HepG2 (cell line): ENCODE results near the gene PSMA7.

Experiments used
- EP300 ChIP-seq, 3 experiments: sonication (generic) in 1 of 3; formaldehyde crosslinking in 1 of 3; IDR thresholded peaks; 2 replicates each; pipeline versions ENCODE4 v1.5.1 to v1.6.1; 2011 to 2020; ENCODE audit warnings: low read depth in 2 of 3, low read length in 2 of 3, borderline replicate concordance in 1 of 3, improper control_type of control experiment in 1 of 3, mild to moderate bottlenecking in 1 of 3, missing genetic modification reagents in 1 of 3, moderate library complexity in 1 of 3
- GABPA ChIP-seq, 2 experiments: IDR thresholded peaks; 2 replicates each; pipeline ENCODE4 v1.6.1; 2011 to 2016; ENCODE audit warnings: low read depth in 2 of 2, low read length in 1 of 2, missing biosample characterization in 1 of 2, missing genetic modification characterization in 1 of 2
- POLR2AphosphoS5 ChIP-seq: IDR thresholded peaks from 2 replicates; pipeline ENCODE4 v1.6.1; 2012; ENCODE audit warnings: low read depth, low read length
- RAD21 ChIP-seq: fragments of 450-650 bp; formaldehyde crosslinking; IDR thresholded peaks from 2 replicates; pipeline ENCODE4 v1.5.0; 2020; ENCODE audit warnings: mild to moderate bottlenecking
- YY1 ChIP-seq: IDR thresholded peaks from 2 replicates; pipeline ENCODE4 v1.6.1; 2011; ENCODE audit warnings: low read length, low read depth, moderate library complexity, mild to moderate bottlenecking; ENCODE audit not compliant: insufficient read depth, insufficient replicate concordance
- ZBTB7A ChIP-seq: sonication (generic); formaldehyde crosslinking; IDR thresholded peaks from 2 replicates; pipeline ENCODE4 v1.8.0; 2022; ENCODE audit warnings: mild to moderate bottlenecking, missing genetic modification reagents
- ZFP1 ChIP-seq: IDR thresholded peaks from 2 replicates; pipeline ENCODE4 v1.6.1; 2016
- ZNF7 ChIP-seq: IDR thresholded peaks from 2 replicates; pipeline ENCODE4 v1.6.1; 2016; ENCODE audit warnings: missing biosample characterization, missing genetic modification reagents
- ZNF749 ChIP-seq: sonication (generic); formaldehyde crosslinking; IDR thresholded peaks from 2 replicates; pipeline ENCODE4 v1.8.0; 2022; ENCODE audit warnings: mild to moderate bottlenecking, missing genetic modification reagents, moderate library complexity, borderline replicate concordance
- TF ChIP-seq, protein P1 (sequence below), 2 experiments: IDR thresholded peaks; 2 replicates each; pipeline ENCODE4 v1.6.1; 2011 to 2012; ENCODE audit warnings: low read length in 2 of 2, borderline replicate concordance in 1 of 2, low read depth in 1 of 2, mild to moderate bottlenecking in 1 of 2, moderate library complexity in 1 of 2
- TF ChIP-seq, protein P2 (sequence below), 2 experiments: sonication (generic) in 1 of 2; formaldehyde crosslinking in 1 of 2; IDR thresholded peaks; 2 replicates each; pipeline versions ENCODE4 v1.5.1 to v1.6.1; 2011 to 2020; ENCODE audit warnings: borderline replicate concordance in 1 of 2, low read depth in 1 of 2, low read length in 1 of 2, mild to moderate bottlenecking in 1 of 2, missing genetic modification reagents in 1 of 2, moderate library complexity in 1 of 2
- TF ChIP-seq, protein P3 (sequence below): IDR thresholded peaks from 2 replicates; pipeline ENCODE4 v1.6.1; 2016
- TF ChIP-seq, protein P4 (sequence below), 2 experiments: fragments of 450-650 bp in 1 of 2; sonication (generic) in 1 of 2; formaldehyde crosslinking; IDR thresholded peaks; 2 replicates each; pipeline versions ENCODE4 v1.5.0 to v1.8.0; 2020 to 2022; ENCODE audit warnings: mild to moderate bottlenecking in 1 of 2, missing genetic modification reagents in 1 of 2

DNA sequence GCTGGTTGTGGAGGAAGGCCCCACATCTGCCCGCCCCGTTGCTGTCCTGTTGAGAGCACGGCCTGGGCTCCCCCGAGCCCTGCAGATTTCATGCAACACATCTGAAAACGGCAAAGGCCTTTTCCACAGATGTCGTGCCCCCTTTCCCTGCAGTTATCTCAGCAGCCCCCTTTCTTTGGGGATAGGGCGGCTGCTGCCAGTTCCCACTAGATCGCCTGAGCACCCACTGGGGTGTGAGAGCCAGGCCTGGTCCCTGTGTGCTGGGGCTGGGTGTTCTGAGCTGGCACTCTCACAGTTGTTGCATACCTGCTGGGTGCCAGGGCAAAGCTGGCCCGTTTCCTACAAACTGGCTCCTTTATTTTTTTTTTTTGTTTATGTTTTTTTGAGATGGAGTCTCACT is 27.3 kb upstream of the PSMA7 start:
- TF ChIP-seq ZNF749 (CRISPR knock-in tag), result no peak
- no peak for TF ChIP-seq GABPA (IDR thresholded peaks at IDR 0.05; ENCODE audit: low read depth, low read length)
- no peak for TF ChIP-seq GABPA (CRISPR knock-in tag; IDR thresholded peaks at IDR 0.05; ENCODE audit: low read depth)
- TF ChIP-seq POLR2AphosphoS5, result no peak
- TF ChIP-seq, protein P1, sequence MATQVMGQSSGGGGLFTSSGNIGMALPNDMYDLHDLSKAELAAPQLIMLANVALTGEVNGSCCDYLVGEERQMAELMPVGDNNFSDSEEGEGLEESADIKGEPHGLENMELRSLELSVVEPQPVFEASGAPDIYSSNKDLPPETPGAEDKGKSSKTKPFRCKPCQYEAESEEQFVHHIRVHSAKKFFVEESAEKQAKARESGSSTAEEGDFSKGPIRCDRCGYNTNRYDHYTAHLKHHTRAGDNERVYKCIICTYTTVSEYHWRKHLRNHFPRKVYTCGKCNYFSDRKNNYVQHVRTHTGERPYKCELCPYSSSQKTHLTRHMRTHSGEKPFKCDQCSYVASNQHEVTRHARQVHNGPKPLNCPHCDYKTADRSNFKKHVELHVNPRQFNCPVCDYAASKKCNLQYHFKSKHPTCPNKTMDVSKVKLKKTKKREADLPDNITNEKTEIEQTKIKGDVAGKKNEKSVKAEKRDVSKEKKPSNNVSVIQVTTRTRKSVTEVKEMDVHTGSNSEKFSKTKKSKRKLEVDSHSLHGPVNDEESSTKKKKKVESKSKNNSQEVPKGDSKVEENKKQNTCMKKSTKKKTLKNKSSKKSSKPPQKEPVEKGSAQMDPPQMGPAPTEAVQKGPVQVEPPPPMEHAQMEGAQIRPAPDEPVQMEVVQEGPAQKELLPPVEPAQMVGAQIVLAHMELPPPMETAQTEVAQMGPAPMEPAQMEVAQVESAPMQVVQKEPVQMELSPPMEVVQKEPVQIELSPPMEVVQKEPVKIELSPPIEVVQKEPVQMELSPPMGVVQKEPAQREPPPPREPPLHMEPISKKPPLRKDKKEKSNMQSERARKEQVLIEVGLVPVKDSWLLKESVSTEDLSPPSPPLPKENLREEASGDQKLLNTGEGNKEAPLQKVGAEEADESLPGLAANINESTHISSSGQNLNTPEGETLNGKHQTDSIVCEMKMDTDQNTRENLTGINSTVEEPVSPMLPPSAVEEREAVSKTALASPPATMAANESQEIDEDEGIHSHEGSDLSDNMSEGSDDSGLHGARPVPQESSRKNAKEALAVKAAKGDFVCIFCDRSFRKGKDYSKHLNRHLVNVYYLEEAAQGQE (IDR thresholded peaks at IDR 0.05; ENCODE audit: borderline replicate concordance in 1 of 2, low read depth in 1 of 2, low read length in 2 of 2), result no peak
- TF ChIP-seq ZNF7 (CRISPR knock-in tag), result no peak
- TF ChIP-seq, protein P2, sequence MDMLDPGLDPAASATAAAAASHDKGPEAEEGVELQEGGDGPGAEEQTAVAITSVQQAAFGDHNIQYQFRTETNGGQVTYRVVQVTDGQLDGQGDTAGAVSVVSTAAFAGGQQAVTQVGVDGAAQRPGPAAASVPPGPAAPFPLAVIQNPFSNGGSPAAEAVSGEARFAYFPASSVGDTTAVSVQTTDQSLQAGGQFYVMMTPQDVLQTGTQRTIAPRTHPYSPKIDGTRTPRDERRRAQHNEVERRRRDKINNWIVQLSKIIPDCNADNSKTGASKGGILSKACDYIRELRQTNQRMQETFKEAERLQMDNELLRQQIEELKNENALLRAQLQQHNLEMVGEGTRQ (IDR thresholded peaks at IDR 0.05; ENCODE audit: low read depth, low read length), result no peak
- TF ChIP-seq, protein P2 (CRISPR knock-in tag; IDR thresholded peaks at IDR 0.05; ENCODE audit: borderline replicate concordance), result no peak
- TF ChIP-seq, protein P3, sequence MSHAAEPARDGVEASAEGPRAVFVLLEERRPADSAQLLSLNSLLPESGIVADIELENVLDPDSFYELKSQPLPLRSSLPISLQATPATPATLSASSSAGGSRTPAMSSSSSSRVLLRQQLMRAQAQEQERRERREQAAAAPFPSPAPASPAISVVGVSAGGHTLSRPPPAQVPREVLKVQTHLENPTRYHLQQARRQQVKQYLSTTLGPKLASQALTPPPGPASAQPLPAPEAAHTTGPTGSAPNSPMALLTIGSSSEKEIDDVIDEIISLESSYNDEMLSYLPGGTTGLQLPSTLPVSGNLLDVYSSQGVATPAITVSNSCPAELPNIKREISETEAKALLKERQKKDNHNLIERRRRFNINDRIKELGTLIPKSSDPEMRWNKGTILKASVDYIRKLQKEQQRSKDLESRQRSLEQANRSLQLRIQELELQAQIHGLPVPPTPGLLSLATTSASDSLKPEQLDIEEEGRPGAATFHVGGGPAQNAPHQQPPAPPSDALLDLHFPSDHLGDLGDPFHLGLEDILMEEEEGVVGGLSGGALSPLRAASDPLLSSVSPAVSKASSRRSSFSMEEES (CRISPR knock-in tag), result no peak
- TF ChIP-seq, protein P4, sequence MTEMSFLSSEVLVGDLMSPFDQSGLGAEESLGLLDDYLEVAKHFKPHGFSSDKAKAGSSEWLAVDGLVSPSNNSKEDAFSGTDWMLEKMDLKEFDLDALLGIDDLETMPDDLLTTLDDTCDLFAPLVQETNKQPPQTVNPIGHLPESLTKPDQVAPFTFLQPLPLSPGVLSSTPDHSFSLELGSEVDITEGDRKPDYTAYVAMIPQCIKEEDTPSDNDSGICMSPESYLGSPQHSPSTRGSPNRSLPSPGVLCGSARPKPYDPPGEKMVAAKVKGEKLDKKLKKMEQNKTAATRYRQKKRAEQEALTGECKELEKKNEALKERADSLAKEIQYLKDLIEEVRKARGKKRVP (CRISPR knock-in tag; IDR thresholded peaks at IDR 0.05), result no peak
- TF ChIP-seq YY1, result no peak
- TF ChIP-seq EP300 (IDR thresholded peaks at IDR 0.05; ENCODE audit: low read depth in 2 of 2, low read length in 2 of 2), result no peak
- no peak for TF ChIP-seq EP300 (CRISPR knock-in tag; IDR thresholded peaks at IDR 0.05; ENCODE audit: borderline replicate concordance)
- TF ChIP-seq ZBTB7A (CRISPR knock-in tag), result no peak
- TF ChIP-seq RAD21 (CRISPR knock-in tag), result no peak
- TF ChIP-seq ZFP1 (CRISPR knock-in tag), result no peak
